K562 (cell line): ENCODE data around the gene PRPSAP1. TPM values are rescaled to one million over a fixed set of nuclear protein-coding genes. Genes with fewer than 3 reads are reported as not detected.

Experiments
- ATAC-seq: fragments of 200-7000 bp; cut with Tn5 transposase; 3 replicates; pipeline ENCODE4 v1.9.1; 2020; ENCODE audit warnings: moderate library complexity
- BruUV-seq: library from RNA; stranded (reverse); fragments of 400-500 nt; replicated peaks from 2 replicates; lab custom pipeline; 2021; lab: Mats Ljungman, UMichigan
- CTCF ChIA-PET: fragments of 300-600 bp; formaldehyde crosslinking; extraction: SDS; loops from one replicate; lab custom pipeline; 2021; ENCODE audit warnings: low intra/inter-chr PET ratio; lab: Yijun Ruan, JAX
- POLR2A ChIA-PET: fragments of 300-600, 350-650 bp; sonication (Branson Sonifier 250); formaldehyde crosslinking; extraction: SDS; loops from one replicate; lab custom pipeline; 2021; ENCODE audit warnings: antibody characterized with exemption, inconsistent platforms; lab: Yijun Ruan, JAX
- DNase-seq, 4 experiments: peaks; one replicate each; pipeline versions ENCODE4 v3.0.0 to v3.0.0-alpha.2; 2011 to 2018; ENCODE audit warnings: low spot score in 3 of 4, mixed read lengths in 3 of 4; ENCODE audit errors: extremely low read depth in 1 of 4
- FAIRE-seq: peaks from 2 replicates; lab custom pipeline; 2011; peaks lifted over from hg19 to GRCh38; lab: Jason Lieb, UNC
- H2AFZ ChIP-seq: 2 replicates; pipeline ENCODE4 v1.6.0; 2011; ENCODE audit warnings: low read depth, low read length, control low read depth, inconsistent platforms
- H3K27ac ChIP-seq: fragments of 200-600 bp; 3 replicates; pipeline ENCODE4 v1.8.0; 2011; ENCODE audit warnings: low read depth, mild to moderate bottlenecking, control low read depth, inconsistent platforms, low read length, moderate library complexity, mixed read lengths; ENCODE audit errors: extremely low read depth
- H3K27me3 ChIP-seq, 2 experiments: fragments of 300-600 bp in 1 of 2; 2 replicates in 1 of 2; 3 replicates in 1 of 2; pipeline versions ENCODE4 v1.6.0 to v1.8.0; 2011; ENCODE audit warnings: inconsistent platforms in 2 of 2, low read length in 2 of 2, mild to moderate bottlenecking in 1 of 2, mixed read lengths in 1 of 2, moderate library complexity in 1 of 2; ENCODE audit not compliant: control insufficient read depth in 2 of 2, insufficient read depth in 2 of 2
- H3K36me3 ChIP-seq: fragments of 300-600 bp; 3 replicates; pipeline ENCODE4 v1.8.0; 2011; ENCODE audit warnings: mild to moderate bottlenecking, low read length, inconsistent platforms; ENCODE audit not compliant: control insufficient read depth, insufficient read depth
- H3K4me1 ChIP-seq, 2 experiments: fragments of 200-600 bp in 1 of 2; replicated peaks in 1 of 2; 2 replicates in 1 of 2; 3 replicates in 1 of 2; pipeline versions ENCODE4 v1.5.1 to v1.8.0; 2011; ENCODE audit warnings: inconsistent platforms in 2 of 2, low read length in 2 of 2, mild to moderate bottlenecking in 1 of 2, mixed read lengths in 1 of 2, moderate library complexity in 1 of 2; ENCODE audit not compliant: control insufficient read depth in 2 of 2, insufficient read depth in 2 of 2
- H3K4me2 ChIP-seq: 2 replicates; pipeline ENCODE4 v1.6.1; 2011; ENCODE audit warnings: low read length, control low read depth, inconsistent platforms, mixed read lengths; ENCODE audit not compliant: insufficient read depth
- H3K4me3 ChIP-seq: fragments of 200-600 bp; sonication (generic), shearing (Covaris generic); 2 replicates; pipeline ENCODE4 v1.5.1; 2016; ENCODE audit warnings: control low read depth, inconsistent platforms
- H3K79me2 ChIP-seq: fragments of 200-600 bp; 3 replicates; pipeline ENCODE4 v1.8.0; 2011; ENCODE audit warnings: low read length, inconsistent platforms; ENCODE audit not compliant: control insufficient read depth, insufficient read depth
- H3K9ac ChIP-seq, 2 experiments: 2 replicates each; pipeline versions ENCODE4 v1.6.0 to v1.6.1; 2011; ENCODE audit warnings: low read depth in 2 of 2, low read length in 2 of 2, control low read depth in 1 of 2, inconsistent platforms in 1 of 2, mild to moderate bottlenecking in 1 of 2, mixed read lengths in 1 of 2; ENCODE audit not compliant: insufficient read depth in 1 of 2
- H3K9me1 ChIP-seq: one replicate; pipeline ENCODE4 v1.6.0; 2011; ENCODE audit warnings: inconsistent platforms, mild to moderate bottlenecking, low read length, moderate library complexity; ENCODE audit not compliant: control insufficient read depth, insufficient read depth
- H3K9me3 ChIP-seq: replicated peaks from 2 replicates; pipeline ENCODE4 v1.5.1; 2011; ENCODE audit warnings: low read depth, low read length, inconsistent platforms; ENCODE audit not compliant: control insufficient read depth, insufficient read depth
- H4K20me1 ChIP-seq: replicated peaks from 2 replicates; pipeline ENCODE4 v1.6.1; 2011; ENCODE audit warnings: low read length, inconsistent platforms, mixed read lengths; ENCODE audit not compliant: control insufficient read depth, insufficient read depth
- FOSL1 ChIP-seq: fragments of 200-800 bp; sonication (Bioruptor generic); conservative IDR thresholded peaks from 2 replicates; pipeline ENCODE4 v1.6.1; 2016; ENCODE audit warnings: missing genetic modification characterization, missing compliant biosample characterization
- MEIS2 ChIP-seq: fragments of 450-650 bp; IDR thresholded peaks from 2 replicates; pipeline ENCODE4 v1.6.1; 2014; ENCODE audit warnings: mild to moderate bottlenecking; ENCODE audit not compliant: partially characterized antibody
- WGBS: fragments of 100-300 bp; shearing (Covaris generic); methylation state at CpG from one replicate; pipeline ENCODE4 v1.1.6; 2016; ENCODE audit warnings: low coverage, mixed read lengths; ENCODE audit not compliant: insufficient coverage; ENCODE audit errors: missing lambda C conversion rate; 5-methylcytosine and 5-hydroxymethylcytosine counted together
- in situ Hi-C: fragments of 300-500 bp; cut with MboI; formaldehyde crosslinking; loops from 4 replicates; pipeline ENCODE4 v1.15.0; 2018; ENCODE audit warnings: inconsistent platforms, mixed read lengths
- intact Hi-C: fragments of 100-400 bp; cut with micrococcal nuclease; formaldehyde crosslinking; loops from 2 replicates; pipeline ENCODE4 v1.14.2; 2022
- polyA plus RNA-seq, 8 experiments: library from polyadenylated mRNA; depleted of rRNA in 4 of 8; stranded (reverse) in 5 of 8; unstranded in 3 of 8; fragments of >200 nt; fragmentation: Nextera tagmentation in 2 of 8; fragmentation: Illumina TruSeq in 1 of 8; extraction: Ambion mirVana in 2 of 8; extraction: Trizol in 1 of 8; gene quantifications; 2 replicates each; pipeline versions ENCODE4 v1.2.1 to v1.2.3, GENCODE V29; 2011 to 2014; ENCODE audit warnings: inconsistent platforms in 1 of 8, missing spikeins in 1 of 8
- total RNA-seq, 7 experiments: library from RNA; depleted of rRNA in 6 of 7; stranded (reverse); fragments of >200 nt in 6 of 7; fragmentation: Illumina TruSeq in 2 of 7; extraction: Trizol in 2 of 7; gene quantifications; 2 replicates each; pipeline versions ENCODE4 v1.2.1 to v1.2.3, GENCODE V29; 2011 to 2021; ENCODE audit warnings: low replicate concordance in 1 of 7
- TF ChIP-seq, protein P1 (sequence below): IDR thresholded peaks from 3 replicates; pipeline ENCODE4 v1.6.1; 2011; ENCODE audit warnings: borderline replicate concordance, mild to moderate bottlenecking; ENCODE audit not compliant: insufficient read length, insufficient read depth
- TF ChIP-seq, protein P2 (sequence below), 2 experiments: IDR thresholded peaks in 1 of 2; conservative IDR thresholded peaks in 1 of 2; 2 replicates each; pipeline ENCODE4 v1.6.1; 2016; ENCODE audit warnings: low read depth in 2 of 2, mild to moderate bottlenecking in 1 of 2, missing compliant biosample characterization in 1 of 2, missing genetic modification characterization in 1 of 2, moderate library complexity in 1 of 2
- TF ChIP-seq, protein P3 (sequence below): fragments of 450-650 bp; IDR thresholded peaks from one replicate; pipeline ENCODE4 v1.6.1; 2018; ENCODE audit warnings: mild to moderate bottlenecking, moderate library complexity; ENCODE audit not compliant: partially characterized antibody

The PRPSAP1 gene
- total and polyA plus RNA-seq, 9 of the 15 experiments (the other 6 are each of a cell fraction or from before 2014, with no cell fraction given), result 21.9 to 77.1 (median 40.8) TPM

DNA sequence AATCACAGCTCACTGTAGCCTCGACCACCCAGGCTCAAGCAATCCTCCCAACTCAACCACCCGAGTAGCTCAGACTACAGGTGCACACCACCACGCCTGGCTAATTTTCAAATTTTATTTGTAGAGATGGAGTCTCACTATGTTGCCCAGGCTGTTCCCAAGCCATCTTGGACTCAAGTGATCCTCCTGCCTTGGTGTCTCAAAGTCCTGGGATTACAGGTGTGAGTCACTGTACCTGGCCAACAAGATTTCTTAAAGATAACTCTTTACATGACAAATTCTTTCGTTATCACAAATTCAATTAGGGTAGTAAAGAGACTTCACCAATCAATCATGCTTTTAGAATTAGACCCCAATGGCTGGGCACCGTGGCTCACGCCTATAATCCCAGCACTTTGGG lies 12.4 kb downstream of the PRPSAP1 start:
- Histone ChIP-seq H3K4me2 (no peak overlapping the region), H3K36me3 (peaks cover 38% of the 10 kb centered on the region; the same call in 1 of the 3 replicates), H3K4me1 (peaks cover 7 to 12% of the 10 kb centered on the region in 2 experiments; a peak in 4 of 5 replicates), H4K20me1 (no peaks in the 10 kb centered on the region), H2AFZ (no peak overlapping the region)
- 82% methylated on average over 6 of the region's 6 CpGs for WGBS
- FAIRE-seq, result no peak
- no TSS peak for BruUV-seq
- TF ChIP-seq, protein P1, sequence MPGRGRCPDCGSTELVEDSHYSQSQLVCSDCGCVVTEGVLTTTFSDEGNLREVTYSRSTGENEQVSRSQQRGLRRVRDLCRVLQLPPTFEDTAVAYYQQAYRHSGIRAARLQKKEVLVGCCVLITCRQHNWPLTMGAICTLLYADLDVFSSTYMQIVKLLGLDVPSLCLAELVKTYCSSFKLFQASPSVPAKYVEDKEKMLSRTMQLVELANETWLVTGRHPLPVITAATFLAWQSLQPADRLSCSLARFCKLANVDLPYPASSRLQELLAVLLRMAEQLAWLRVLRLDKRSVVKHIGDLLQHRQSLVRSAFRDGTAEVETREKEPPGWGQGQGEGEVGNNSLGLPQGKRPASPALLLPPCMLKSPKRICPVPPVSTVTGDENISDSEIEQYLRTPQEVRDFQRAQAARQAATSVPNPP, result no peak
- TF ChIP-seq, all 486 proteins: peak for 0
- ChIA-PET CTCF (no interaction called here), POLR2A (interaction anchor here (1.0 kb wide), 1 partner anchor 9 kb away, joined by 5 read pairs; no protein-coding TSS in a partner anchor)
- DNase-seq, result no peak
- H3K9me3 ChIP-seq, result no peaks in the 10 kb centered on the region
- no peak overlapping the region for H3K9ac ChIP-seq
- H3K27ac ChIP-seq, result no peak overlapping the region
- no peaks in the 10 kb centered on the region for H3K9me1 ChIP-seq
- in situ Hi-C loops (no loop called here), intact Hi-C loops (no loop called here)
- H3K79me2 ChIP-seq, result peaks cover 3% of the 10 kb centered on the region; the same call in 1 of the 3 replicates
- ATAC-seq, result no peak
- no peaks in the 10 kb centered on the region for H3K27me3 ChIP-seq
- H3K4me3 ChIP-seq, result no peak overlapping the region

DNA sequence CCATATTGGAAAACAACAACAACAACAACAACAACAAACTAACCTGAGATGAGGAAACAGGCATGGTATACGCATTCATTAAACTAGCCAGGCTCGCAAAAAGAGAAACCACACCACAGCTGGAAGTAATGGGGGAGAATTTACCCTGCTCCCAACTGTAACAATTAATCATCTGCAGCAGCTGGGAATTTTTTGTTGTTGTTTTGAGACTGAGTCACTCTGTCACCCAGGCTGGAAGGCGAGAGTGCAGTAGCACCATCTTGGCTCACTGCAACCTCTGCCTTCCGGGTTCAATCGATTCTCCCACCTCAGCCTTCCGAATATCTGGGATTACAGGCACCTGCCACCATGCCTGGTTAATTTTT lies 16.3 kb downstream of the PRPSAP1 start:
- ChIA-PET POLR2A (interaction anchor here (0.7 to 1.9 kb wide), 3 partner anchors 10 to 552 kb away, joined by 4 to 6 read pairs (median 6); partner anchors contain the start of gene PRPSAP1), CTCF (no interaction called here)
- peaks cover 3% of the 10 kb centered on the region; the same call in 1 of the 3 replicates for H3K79me2 ChIP-seq
- no peak overlapping the region for H3K9ac ChIP-seq
- DNase-seq (no peak), ATAC-seq (no peak), FAIRE-seq (no peak)
- TF ChIP-seq MEIS2 (peak; percentile 26), FOSL1 (peak; percentile 58)
- TF ChIP-seq, protein P2, sequence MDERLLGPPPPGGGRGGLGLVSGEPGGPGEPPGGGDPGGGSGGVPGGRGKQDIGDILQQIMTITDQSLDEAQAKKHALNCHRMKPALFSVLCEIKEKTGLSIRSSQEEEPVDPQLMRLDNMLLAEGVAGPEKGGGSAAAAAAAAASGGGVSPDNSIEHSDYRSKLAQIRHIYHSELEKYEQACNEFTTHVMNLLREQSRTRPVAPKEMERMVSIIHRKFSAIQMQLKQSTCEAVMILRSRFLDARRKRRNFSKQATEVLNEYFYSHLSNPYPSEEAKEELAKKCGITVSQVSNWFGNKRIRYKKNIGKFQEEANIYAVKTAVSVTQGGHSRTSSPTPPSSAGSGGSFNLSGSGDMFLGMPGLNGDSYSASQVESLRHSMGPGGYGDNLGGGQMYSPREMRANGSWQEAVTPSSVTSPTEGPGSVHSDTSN (CRISPR knock-in tag; IDR thresholded peaks at IDR 0.05; ENCODE audit: low read depth), result no peak
- TF ChIP-seq, protein P2 (tag; conservative IDR thresholded peaks at IDR 0.05; ENCODE audit: low read depth), result 0 out of 2 replicates have a peak, but pooled peaks have one; percentile 20
- TF ChIP-seq, protein P3, sequence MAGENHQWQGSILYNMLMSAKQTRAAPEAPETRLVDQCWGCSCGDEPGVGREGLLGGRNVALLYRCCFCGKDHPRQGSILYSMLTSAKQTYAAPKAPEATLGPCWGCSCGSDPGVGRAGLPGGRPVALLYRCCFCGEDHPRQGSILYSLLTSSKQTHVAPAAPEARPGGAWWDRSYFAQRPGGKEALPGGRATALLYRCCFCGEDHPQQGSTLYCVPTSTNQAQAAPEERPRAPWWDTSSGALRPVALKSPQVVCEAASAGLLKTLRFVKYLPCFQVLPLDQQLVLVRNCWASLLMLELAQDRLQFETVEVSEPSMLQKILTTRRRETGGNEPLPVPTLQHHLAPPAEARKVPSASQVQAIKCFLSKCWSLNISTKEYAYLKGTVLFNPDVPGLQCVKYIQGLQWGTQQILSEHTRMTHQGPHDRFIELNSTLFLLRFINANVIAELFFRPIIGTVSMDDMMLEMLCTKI, result no peak
- no peak overlapping the region for H2AFZ ChIP-seq
- H3K36me3 ChIP-seq, result peaks cover 15% of the 10 kb centered on the region; the same call in 1 of the 3 replicates
- no peak overlapping the region for H3K4me2 ChIP-seq
- H3K9me3 ChIP-seq, result no peaks in the 10 kb centered on the region
- H3K9me1 ChIP-seq, result no peaks in the 10 kb centered on the region
- BruUV-seq, result no TSS peak
- no peaks in the 10 kb centered on the region for H3K27me3 ChIP-seq
- intact Hi-C loops (no loop called here), in situ Hi-C loops (no loop called here)
- no peak overlapping the region for H3K27ac ChIP-seq
- 80% methylated on average over 6 of the region's 6 CpGs for WGBS
- H3K4me1 ChIP-seq, result no peaks in the 10 kb centered on the region; a peak in 1 of 5 replicates
- no peaks in the 10 kb centered on the region for H4K20me1 ChIP-seq
- no peak overlapping the region for H3K4me3 ChIP-seq
